ENCODE measurements around the gene GPR78. TPM values are rescaled to one million over a fixed set of nuclear protein-coding genes. Genes with fewer than 3 reads are reported as not detected.

Gene GPR78
- total RNA-seq, 1 experiment from 2014 or later, result 3.4 TPM

DNA sequence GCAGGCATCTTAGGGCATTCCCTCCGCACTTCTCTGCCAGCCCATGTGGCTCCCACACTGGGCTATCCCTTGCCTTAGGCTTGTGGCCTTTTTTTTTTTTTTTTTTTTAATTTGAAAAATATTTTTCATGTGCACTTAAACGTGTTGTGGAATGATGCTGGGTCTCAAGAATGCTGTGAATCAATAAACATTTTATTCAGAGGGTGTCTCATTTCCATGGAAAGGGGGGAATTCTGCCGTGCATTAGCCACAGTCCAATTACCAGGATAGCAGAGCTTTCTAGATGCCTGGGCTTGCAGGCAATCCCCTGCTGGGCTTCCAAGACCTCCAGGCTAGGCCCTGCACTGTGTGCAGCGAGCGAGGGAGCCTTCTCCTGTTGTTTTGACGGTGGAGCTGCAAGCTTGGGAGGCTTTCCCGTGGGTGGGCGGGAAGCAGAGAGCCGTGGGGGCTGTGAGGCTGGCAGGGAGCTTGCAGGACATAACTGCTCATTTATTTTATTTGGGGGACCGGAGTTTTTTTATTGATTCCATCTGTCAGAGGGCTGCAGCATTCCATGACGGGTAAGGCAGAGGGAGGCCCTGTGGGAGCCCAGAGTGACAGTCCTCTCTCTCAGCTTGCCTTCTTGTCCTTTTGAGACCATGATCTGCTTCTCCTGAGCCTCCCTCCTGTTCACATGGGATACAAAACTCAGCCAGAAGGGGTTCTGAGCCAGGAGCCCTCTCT lies 9.8 kb downstream of the GPR78 start:
- Histone ChIP-seq H2BK12ac (ENCODE audit: insufficient read length, low read depth, low read length) (no peak overlapping the region), H4K20me1 (ENCODE audit: control insufficient read depth, insufficient read depth, insufficient read length) (no peaks in the 10 kb centered on the region), H2BK15ac (ENCODE audit: low read depth, low read length) (no peak overlapping the region), H2BK5ac (ENCODE audit: insufficient read length, low read length) (no peak overlapping the region), H3K56ac (ENCODE audit: insufficient read length, low read depth, low read length) (no peak overlapping the region), H4K5ac (ENCODE audit: insufficient read length, low read depth, low read length) (no peak overlapping the region), H3K79me2 (ENCODE audit: insufficient read depth, low read length) (no peaks in the 10 kb centered on the region), H3K27me3 (ENCODE audit: insufficient read depth, low read length) (no peaks in the 10 kb centered on the region), H2AK5ac (ENCODE audit: insufficient read length, low read length) (no peak overlapping the region), H3K14ac (ENCODE audit: insufficient read depth, low read length) (no peak overlapping the region), H2BK20ac (ENCODE audit: low read depth, low read length, poor library complexity, severe bottlenecking) (no peak overlapping the region), H2AFZ (ENCODE audit: low read length) (no peak overlapping the region), H2BK120ac (ENCODE audit: low read depth, low read length, poor library complexity, severe bottlenecking) (no peak overlapping the region), H3K9ac (ENCODE audit: extremely low read depth, insufficient read length, low read length) (no peak overlapping the region), H3T11ph (ENCODE audit: low read length) (no peak overlapping the region), H4K8ac (replicated peaks; ENCODE audit: insufficient read length, low read depth, low read length) (no peak overlapping the region), H3K27ac (ENCODE audit: insufficient read length, low read depth, low read length) (no peak overlapping the region), H3K4me2 (ENCODE audit: insufficient read depth, insufficient read length, low read length) (no peak overlapping the region), H3K23me2 (ENCODE audit: insufficient read length, low read depth, low read length, poor library complexity, severe bottlenecking) (peaks cover 8% of the 10 kb centered on the region), H3K23ac (ENCODE audit: insufficient read length, low read depth, low read length) (no peak overlapping the region), H3K79me1 (ENCODE audit: insufficient read depth, low read depth, low read length, poor library complexity, severe bottlenecking) (no peaks in the 10 kb centered on the region), H3K18ac (ENCODE audit: insufficient read length, low read depth, low read length) (no peak overlapping the region), H3K9me3 (ENCODE audit: control insufficient read depth, low read depth, low read length) (no peaks in the 10 kb centered on the region), H4K91ac (ENCODE audit: insufficient read length, low read depth, low read length) (no peak overlapping the region), H3K4ac (ENCODE audit: low read depth, low read length) (no peak overlapping the region), H3K4me1 (ENCODE audit: insufficient read depth, low read length) (no peaks in the 10 kb centered on the region; the same call in 1 of the 2 replicates)
- Mint-ChIP-seq H3K4me1 (peaks cover 50 to 53% of the 10 kb centered on the region in 2 experiments), H3K4me3 (no peak overlapping the region), H3K36me3 (ENCODE audit: insufficient read depth in 1 of 3, low read depth in 3 of 3) (no peaks in the 10 kb centered on the region; a peak in 2 of 7 replicates), H3K27ac (peak overlapping the region in 1 of 3 experiments; percentile 66; a peak in 1 of 7 replicates), H3K27me3 (ENCODE audit: low read depth) (peaks cover 9% of the 10 kb centered on the region), H3K9me3 (no peaks in the 10 kb centered on the region)
- no peak for DNase-seq
- TF ChIP-seq, protein P1, sequence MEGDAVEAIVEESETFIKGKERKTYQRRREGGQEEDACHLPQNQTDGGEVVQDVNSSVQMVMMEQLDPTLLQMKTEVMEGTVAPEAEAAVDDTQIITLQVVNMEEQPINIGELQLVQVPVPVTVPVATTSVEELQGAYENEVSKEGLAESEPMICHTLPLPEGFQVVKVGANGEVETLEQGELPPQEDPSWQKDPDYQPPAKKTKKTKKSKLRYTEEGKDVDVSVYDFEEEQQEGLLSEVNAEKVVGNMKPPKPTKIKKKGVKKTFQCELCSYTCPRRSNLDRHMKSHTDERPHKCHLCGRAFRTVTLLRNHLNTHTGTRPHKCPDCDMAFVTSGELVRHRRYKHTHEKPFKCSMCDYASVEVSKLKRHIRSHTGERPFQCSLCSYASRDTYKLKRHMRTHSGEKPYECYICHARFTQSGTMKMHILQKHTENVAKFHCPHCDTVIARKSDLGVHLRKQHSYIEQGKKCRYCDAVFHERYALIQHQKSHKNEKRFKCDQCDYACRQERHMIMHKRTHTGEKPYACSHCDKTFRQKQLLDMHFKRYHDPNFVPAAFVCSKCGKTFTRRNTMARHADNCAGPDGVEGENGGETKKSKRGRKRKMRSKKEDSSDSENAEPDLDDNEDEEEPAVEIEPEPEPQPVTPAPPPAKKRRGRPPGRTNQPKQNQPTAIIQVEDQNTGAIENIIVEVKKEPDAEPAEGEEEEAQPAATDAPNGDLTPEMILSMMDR (conservative IDR thresholded peaks at IDR 0.05), result no peak
- no CpG with 5 or more reads among the region's 11 CpGs for WGBS (ENCODE audit: extremely low coverage, insufficient read length, low lambda C conversion rate)
